HL-60 (cell line): ENCODE data around the gene CCDC192.

Experiments
- DNase-seq, 2 experiments: peaks; one replicate each; pipeline ENCODE4 v3.0.0-alpha.2; 2010 to 2020; ENCODE audit warnings: low read depth in 1 of 2, low spot score in 1 of 2
- H3K27ac ChIP-seq: fragments of 250-450 bp; sonication (Bioruptor Pico); replicated peaks from 2 replicates; pipeline ENCODE4 v1.5.1; 2020; ENCODE audit warnings: mild to moderate bottlenecking, moderate library complexity
- H3K27me3 ChIP-seq: fragments of 250-450 bp; sonication (Bioruptor Pico); 2 replicates; pipeline ENCODE4 v1.5.1; 2021; ENCODE audit warnings: mild to moderate bottlenecking, moderate library complexity; ENCODE audit not compliant: insufficient read depth, poor library complexity, severe bottlenecking
- H3K4me3 ChIP-seq: replicated peaks from 2 replicates; pipeline ENCODE4 v1.5.1; 2011; ENCODE audit warnings: mild to moderate bottlenecking, control low read depth, low read length; ENCODE audit not compliant: insufficient read depth
- CTCF ChIP-seq: IDR thresholded peaks from one replicate; pipeline ENCODE4 v1.5.1; 2011; ENCODE audit warnings: low read length, control low read depth, inconsistent platforms; ENCODE audit not compliant: insufficient read depth
- GABPA ChIP-seq: IDR thresholded peaks from 2 replicates; pipeline ENCODE4 v1.6.1; 2012; ENCODE audit warnings: low read depth
- POLR2AphosphoS5 ChIP-seq: IDR thresholded peaks from 2 replicates; pipeline ENCODE4 v1.6.1; 2012; ENCODE audit warnings: low read depth
- SPI1 ChIP-seq: IDR thresholded peaks from 2 replicates; pipeline ENCODE4 v1.6.1; 2012; ENCODE audit warnings: low read depth, mild to moderate bottlenecking, borderline replicate concordance
- TF ChIP-seq, protein P1 (sequence below): IDR thresholded peaks from 2 replicates; pipeline ENCODE4 v1.6.1; 2012; ENCODE audit warnings: low read depth; ENCODE audit not compliant: insufficient replicate concordance

Gene CCDC192

DNA sequence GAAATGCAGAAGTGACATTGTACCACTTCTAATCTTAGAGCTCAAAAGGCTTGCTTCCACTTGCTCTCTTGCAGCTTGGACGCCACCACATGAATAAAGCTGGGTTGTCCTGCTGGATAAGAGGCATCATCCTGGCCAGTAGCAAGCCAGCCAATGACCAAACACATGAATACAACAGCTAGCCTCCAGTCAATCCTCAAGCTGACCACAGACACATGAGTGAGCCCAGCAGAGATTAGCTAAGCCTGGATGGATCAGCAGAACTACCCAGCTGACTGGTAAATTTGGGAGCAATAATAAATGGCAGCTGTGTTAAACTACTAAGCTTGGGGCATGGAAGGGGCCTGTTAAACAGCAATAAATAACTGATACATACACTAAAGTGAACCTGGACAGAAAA lies 259.3 kb downstream of the CCDC192 start:
- H3K4me3 ChIP-seq, result no peak overlapping the region
- no peak for DNase-seq
- TF ChIP-seq GABPA, result no peak
- TF ChIP-seq CTCF, result no peak
- TF ChIP-seq POLR2AphosphoS5, result no peak
- TF ChIP-seq, protein P1, sequence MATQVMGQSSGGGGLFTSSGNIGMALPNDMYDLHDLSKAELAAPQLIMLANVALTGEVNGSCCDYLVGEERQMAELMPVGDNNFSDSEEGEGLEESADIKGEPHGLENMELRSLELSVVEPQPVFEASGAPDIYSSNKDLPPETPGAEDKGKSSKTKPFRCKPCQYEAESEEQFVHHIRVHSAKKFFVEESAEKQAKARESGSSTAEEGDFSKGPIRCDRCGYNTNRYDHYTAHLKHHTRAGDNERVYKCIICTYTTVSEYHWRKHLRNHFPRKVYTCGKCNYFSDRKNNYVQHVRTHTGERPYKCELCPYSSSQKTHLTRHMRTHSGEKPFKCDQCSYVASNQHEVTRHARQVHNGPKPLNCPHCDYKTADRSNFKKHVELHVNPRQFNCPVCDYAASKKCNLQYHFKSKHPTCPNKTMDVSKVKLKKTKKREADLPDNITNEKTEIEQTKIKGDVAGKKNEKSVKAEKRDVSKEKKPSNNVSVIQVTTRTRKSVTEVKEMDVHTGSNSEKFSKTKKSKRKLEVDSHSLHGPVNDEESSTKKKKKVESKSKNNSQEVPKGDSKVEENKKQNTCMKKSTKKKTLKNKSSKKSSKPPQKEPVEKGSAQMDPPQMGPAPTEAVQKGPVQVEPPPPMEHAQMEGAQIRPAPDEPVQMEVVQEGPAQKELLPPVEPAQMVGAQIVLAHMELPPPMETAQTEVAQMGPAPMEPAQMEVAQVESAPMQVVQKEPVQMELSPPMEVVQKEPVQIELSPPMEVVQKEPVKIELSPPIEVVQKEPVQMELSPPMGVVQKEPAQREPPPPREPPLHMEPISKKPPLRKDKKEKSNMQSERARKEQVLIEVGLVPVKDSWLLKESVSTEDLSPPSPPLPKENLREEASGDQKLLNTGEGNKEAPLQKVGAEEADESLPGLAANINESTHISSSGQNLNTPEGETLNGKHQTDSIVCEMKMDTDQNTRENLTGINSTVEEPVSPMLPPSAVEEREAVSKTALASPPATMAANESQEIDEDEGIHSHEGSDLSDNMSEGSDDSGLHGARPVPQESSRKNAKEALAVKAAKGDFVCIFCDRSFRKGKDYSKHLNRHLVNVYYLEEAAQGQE, result no peak
- TF ChIP-seq SPI1, result no peak
- H3K27ac ChIP-seq, result no peak overlapping the region
- no peaks in the 10 kb centered on the region for H3K27me3 ChIP-seq

- Histone ChIP-seq H3K27me3 (no peaks in the 10 kb centered on the region), H3K4me3 (no peak overlapping the region), H3K27ac (no peak overlapping the region)
- no peak for DNase-seq
- TF ChIP-seq GABPA (no peak), POLR2AphosphoS5 (no peak), CTCF (no peak)
- TF ChIP-seq, protein P1, result no peak
Observed at GRCh38 chr5:127963233-127963632, 260.0 kb downstream of the CCDC192 start.

DNA sequence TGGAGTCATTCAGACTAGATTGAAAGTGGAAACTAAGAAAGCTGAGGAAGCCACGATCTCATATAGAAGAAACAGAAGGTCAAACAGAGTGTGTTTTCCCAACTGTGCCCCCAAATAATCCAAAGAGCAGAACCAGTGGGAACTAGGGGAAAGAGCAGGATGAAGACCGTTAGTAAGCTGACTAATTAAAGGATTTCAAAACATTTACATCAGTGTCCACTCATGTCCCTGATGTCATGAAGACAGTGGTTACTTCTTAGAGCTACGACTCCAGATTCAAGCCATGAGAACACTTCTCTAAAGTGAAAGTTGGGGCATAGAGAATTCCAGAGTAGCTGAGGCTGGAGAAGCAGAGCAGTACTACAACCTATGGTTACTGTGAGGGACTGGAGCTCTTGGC lies 260.7 kb downstream of the CCDC192 start:
- TF ChIP-seq GABPA, result no peak
- no peak for TF ChIP-seq SPI1
- TF ChIP-seq, protein P1, result no peak
- no peak for TF ChIP-seq POLR2AphosphoS5
- no peak for TF ChIP-seq CTCF
- H3K27ac ChIP-seq, result no peak overlapping the region
- no peak overlapping the region for H3K4me3 ChIP-seq
- H3K27me3 ChIP-seq, result no peaks in the 10 kb centered on the region
- no peak for DNase-seq
